Measurements from ENCODE around the gene NPEPL1. TPM values are rescaled to one million over a fixed set of nuclear protein-coding genes. Genes with fewer than 3 reads are reported as not detected.

The NPEPL1 gene
- total RNA-seq, 4 donors from 2014 or later: 41.6 to 56.0 (median 47.2) TPM

GRCh38 chr20:58706975-58707681, 14.5 kb downstream of the NPEPL1 start:
- Histone ChIP-seq H3K9me3 (no peaks in the 10 kb centered on the region), H3K27ac (no peak overlapping the region), H3K4me3 (replicated peaks in 1 of 3) (no peak overlapping the region), H3K27me3 (no peaks in the 10 kb centered on the region), H3K36me3 (peaks cover 22 to 26% of the 10 kb centered on the region in 2 donors), H3K4me1 (no peaks in the 10 kb centered on the region)
- DNase-seq: no peak
- intact Hi-C loops (cut with DNase I): no loop called here
- WGBS, 2 donors: 94 to 100% methylated on average over 4 to 16 of the region's 23 CpGs
- TF ChIP-seq POLR2A (IDR thresholded peaks at IDR 0.05) (no peak), CTCF (IDR thresholded peaks at IDR 0.05) (no peak)

- no peaks in the 10 kb centered on the region for H3K27me3 ChIP-seq
- H3K4me1 ChIP-seq: no peaks in the 10 kb centered on the region
- TF ChIP-seq POLR2A (IDR thresholded peaks at IDR 0.05) (no peak), CTCF (IDR thresholded peaks at IDR 0.05) (no peak)
- intact Hi-C loops (cut with DNase I): no loop called here
- no peak overlapping the region for H3K4me3 ChIP-seq (replicated peaks in 1 of 3)
- no peak overlapping the region for H3K27ac ChIP-seq
- no peaks in the 10 kb centered on the region for H3K9me3 ChIP-seq
- WGBS, 2 donors: 95% methylated on average over 10 of the region's 10 CpGs
- peaks cover 20% of the 10 kb centered on the region in 2 donors for H3K36me3 ChIP-seq
- DNase-seq: no peak
Observed at GRCh38 chr20:58707770-58708169, 15.2 kb downstream of the NPEPL1 start.

GRCh38 chr20:58708246-58708931, 15.8 kb downstream of the NPEPL1 start:
- H3K36me3 ChIP-seq: peaks cover 13 to 14% of the 10 kb centered on the region in 2 donors
- no peak overlapping the region for H3K4me3 ChIP-seq (replicated peaks in 1 of 3)
- WGBS, 2 donors: 82 to 96% methylated on average over 12 to 18 of the region's 28 CpGs
- TF ChIP-seq CTCF (IDR thresholded peaks at IDR 0.05): no peak
- no peak for TF ChIP-seq POLR2A (IDR thresholded peaks at IDR 0.05)
- no peaks in the 10 kb centered on the region for H3K4me1 ChIP-seq
- H3K9me3 ChIP-seq: no peaks in the 10 kb centered on the region
- H3K27ac ChIP-seq: no peak overlapping the region
- intact Hi-C loops (cut with DNase I): no loop called here
- DNase-seq: no peak
- H3K27me3 ChIP-seq: no peaks in the 10 kb centered on the region

GRCh38 chr20:58709013-58709702, 16.6 kb downstream of the NPEPL1 start:
- H3K36me3 ChIP-seq: peaks cover 6 to 8% of the 10 kb centered on the region in 2 donors
- 78 to 79% methylated on average over 8 to 9 of the region's 9 CpGs for WGBS, 2 donors
- no peaks in the 10 kb centered on the region for H3K4me1 ChIP-seq
- TF ChIP-seq POLR2A (IDR thresholded peaks at IDR 0.05) (no peak), CTCF (IDR thresholded peaks at IDR 0.05) (no peak)
- no peak for DNase-seq
- H3K4me3 ChIP-seq (replicated peaks in 1 of 3): no peak overlapping the region
- H3K9me3 ChIP-seq: no peaks in the 10 kb centered on the region
- H3K27me3 ChIP-seq: no peaks in the 10 kb centered on the region
- H3K27ac ChIP-seq: no peak overlapping the region
- intact Hi-C loops (cut with DNase I): no loop called here

DNA sequence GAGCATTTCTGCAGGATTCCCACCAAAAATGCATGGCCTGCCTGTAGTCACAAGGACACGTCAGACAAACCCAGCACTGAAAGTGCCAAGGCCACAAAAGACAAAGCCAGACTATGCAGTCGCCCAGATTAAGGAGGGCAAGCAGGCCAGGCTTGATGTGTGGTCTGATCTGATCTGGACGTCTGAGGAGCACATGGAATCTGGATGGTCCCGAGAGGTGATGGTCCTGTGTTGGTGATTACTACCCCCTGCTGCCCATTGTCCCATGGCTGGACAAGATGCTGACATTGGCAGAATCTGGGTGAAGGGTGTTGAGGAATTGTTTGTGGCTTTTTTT, 17.1 kb downstream of the NPEPL1 start:
- Histone ChIP-seq H3K36me3 (peaks cover under 1 to 3% of the 10 kb centered on the region in 2 donors), H3K27ac (no peak overlapping the region), H3K4me3 (replicated peaks in 1 of 3) (no peak overlapping the region), H3K4me1 (no peaks in the 10 kb centered on the region), H3K9me3 (no peaks in the 10 kb centered on the region), H3K27me3 (no peaks in the 10 kb centered on the region)
- intact Hi-C loops (cut with DNase I): no loop called here
- DNase-seq: no peak
- TF ChIP-seq CTCF (IDR thresholded peaks at IDR 0.05) (no peak), POLR2A (IDR thresholded peaks at IDR 0.05) (no peak)
- WGBS, 2 donors: 86 to 90% methylated on average over 4 of the region's 4 CpGs
